Breast epithelium (tissue), 4 donors: ENCODE measurements around the gene PRPF38A. TPM values are rescaled to one million over a fixed set of nuclear protein-coding genes. Genes with fewer than 3 reads are reported as not detected.

Experiments used
- DNase-seq, 2 donors: peaks; one replicate each; pipeline ENCODE4 v3.0.0-alpha.2; 2019; ENCODE audit warnings: low spot score in 2 of 2
- H3K27ac ChIP-seq, 2 donors: fragments of 200-600 bp; sonication (generic) in 1 of 2; one replicate each; pipeline ENCODE4 v1.5.1; 2016 to 2019; ENCODE audit warnings: mild to moderate bottlenecking in 1 of 2
- H3K27me3 ChIP-seq, 2 donors: fragments of 200-600 bp; sonication (generic) in 1 of 2; one replicate each; pipeline versions ENCODE4 v1.5.1 to v1.6.0; 2017 to 2019; ENCODE audit warnings: control low read depth in 1 of 2, mild to moderate bottlenecking in 1 of 2
- H3K36me3 ChIP-seq: fragments of 200-600 bp; one replicate; pipeline ENCODE4 v1.5.1; 2019
- H3K4me1 ChIP-seq, 2 donors: fragments of 200-600 bp; sonication (generic); one replicate each; pipeline ENCODE4 v1.5.1; 2016 to 2019; ENCODE audit warnings: control low read depth in 1 of 2
- H3K4me3 ChIP-seq, 3 donors: fragments of 200-600 bp; sonication (generic); 1 replicate in 2 of 3; 2 replicates in 1 of 3; pipeline ENCODE4 v1.5.1; 2016 to 2019; ENCODE audit warnings: mild to moderate bottlenecking in 3 of 3, moderate library complexity in 2 of 3
- H3K9me3 ChIP-seq, 2 donors: fragments of 200-600 bp; sonication (generic) in 1 of 2; one replicate each; pipeline ENCODE4 v1.5.1; 2016 to 2019; ENCODE audit warnings: control low read depth in 1 of 2
- CTCF ChIP-seq, 3 donors: fragments of 450-650 bp; IDR thresholded peaks; one replicate each; pipeline ENCODE4 v1.5.1; 2016 to 2017; ENCODE audit warnings: antibody characterized with exemption in 3 of 3, mild to moderate bottlenecking in 3 of 3, moderate library complexity in 3 of 3
- POLR2A ChIP-seq: fragments of 450-650 bp; IDR thresholded peaks from one replicate; pipeline ENCODE4 v1.6.1; 2016; ENCODE audit warnings: antibody characterized with exemption, mild to moderate bottlenecking, moderate library complexity
- POLR2AphosphoS5 ChIP-seq, 3 donors: sonication (generic); formaldehyde crosslinking; IDR thresholded peaks; one replicate each; pipeline ENCODE4 v1.6.1; 2017; ENCODE audit warnings: antibody characterized with exemption in 3 of 3
- intact Hi-C: fragments of 100-400 bp; cut with DNase I; formaldehyde crosslinking; loops from one replicate; pipeline ENCODE4 v1.15.1; 2023; ENCODE audit warnings: low total_unique reads
- total RNA-seq, 3 donors: library from RNA; depleted of rRNA; stranded (reverse); fragments of >200 nt; gene quantifications; one replicate each; pipeline ENCODE4 v1.1.0, GENCODE V29; 2016

PRPF38A gene
- total RNA-seq, 3 donors from 2014 or later = 13.1 to 20.9 (median 19.7) TPM

- peak overlapping the region; percentile 97 for H3K27ac ChIP-seq
- DNase-seq = no peak
- H3K36me3 ChIP-seq = peaks cover 4% of the 10 kb centered on the region
- H3K9me3 ChIP-seq = no peaks in the 10 kb centered on the region
- H3K4me1 ChIP-seq = peaks cover 0 to 14% of the 10 kb centered on the region in 2 donors
- H3K27me3 ChIP-seq = no peaks in the 10 kb centered on the region
- TF ChIP-seq POLR2AphosphoS5 (IDR thresholded peaks at IDR 0.05) (no peak), POLR2A (no peak), CTCF (IDR thresholded peaks at IDR 0.05) (peak in 1 of 3 donors; percentile 8)
- H3K4me3 ChIP-seq = peak overlapping the region; percentile 76 to 92 (median 90)
- intact Hi-C loops = no loop called here
Measured at GRCh38 chr1:52404975-52405338, 555 bp downstream of the PRPF38A start.

GRCh38 chr1:52413410-52413989, 9.1 kb downstream of the PRPF38A start:
- H3K9me3 ChIP-seq = no peaks in the 10 kb centered on the region
- TF ChIP-seq POLR2A (no peak), CTCF (IDR thresholded peaks at IDR 0.05) (no peak), POLR2AphosphoS5 (IDR thresholded peaks at IDR 0.05) (no peak)
- peaks cover 4% of the 10 kb centered on the region for H3K36me3 ChIP-seq
- DNase-seq = no peak
- intact Hi-C loops = no loop called here
- no peak overlapping the region for H3K27ac ChIP-seq
- no peaks in the 10 kb centered on the region for H3K27me3 ChIP-seq
- H3K4me1 ChIP-seq = no peaks in the 10 kb centered on the region
- no peak overlapping the region for H3K4me3 ChIP-seq

- H3K27me3 ChIP-seq = no peaks in the 10 kb centered on the region
- TF ChIP-seq CTCF (IDR thresholded peaks at IDR 0.05) (no peak), POLR2AphosphoS5 (IDR thresholded peaks at IDR 0.05) (no peak), POLR2A (no peak)
- no peak overlapping the region for H3K4me3 ChIP-seq
- H3K9me3 ChIP-seq = no peaks in the 10 kb centered on the region
- no peaks in the 10 kb centered on the region for H3K4me1 ChIP-seq
- H3K36me3 ChIP-seq = no peaks in the 10 kb centered on the region
- intact Hi-C loops = no loop called here
- no peak for DNase-seq
- no peak overlapping the region for H3K27ac ChIP-seq
Measured at GRCh38 chr1:52414942-52415341, 10.5 kb downstream of the PRPF38A start.

GRCh38 chr1:52416811-52417210, 12.4 kb downstream of the PRPF38A start:
- H3K27ac ChIP-seq = no peak overlapping the region
- no peak overlapping the region for H3K4me3 ChIP-seq
- H3K36me3 ChIP-seq = no peaks in the 10 kb centered on the region
- H3K9me3 ChIP-seq = no peaks in the 10 kb centered on the region
- DNase-seq = no peak
- H3K27me3 ChIP-seq = no peaks in the 10 kb centered on the region
- intact Hi-C loops = no loop called here
- TF ChIP-seq POLR2AphosphoS5 (IDR thresholded peaks at IDR 0.05) (no peak), CTCF (IDR thresholded peaks at IDR 0.05) (no peak), POLR2A (no peak)
- H3K4me1 ChIP-seq = no peaks in the 10 kb centered on the region

GRCh38 chr1:52420713-52421112, 16.3 kb downstream of the PRPF38A start:
- Histone ChIP-seq H3K36me3 (peaks cover 4% of the 10 kb centered on the region), H3K9me3 (no peaks in the 10 kb centered on the region), H3K4me3 (no peak overlapping the region), H3K27ac (no peak overlapping the region), H3K27me3 (no peaks in the 10 kb centered on the region), H3K4me1 (no peaks in the 10 kb centered on the region)
- no peak for DNase-seq
- no peak for TF ChIP-seq POLR2AphosphoS5 (IDR thresholded peaks at IDR 0.05)
- TF ChIP-seq POLR2A = no peak
- TF ChIP-seq CTCF (IDR thresholded peaks at IDR 0.05) = no peak
- intact Hi-C loops = no loop called here
